SK-N-SH (cell line): ENCODE data around the gene PDE4D. TPM values are rescaled to one million over a fixed set of nuclear protein-coding genes. Genes with fewer than 3 reads are reported as not detected.

Experiments used
- CTCF ChIA-PET: fragments of 300-600, 350-600 bp; formaldehyde crosslinking; extraction: SDS; loops from one replicate; lab custom pipeline; 2021; lab: Yijun Ruan, JAX
- POLR2A ChIA-PET: fragments of 350-600 bp; sonication (Branson Sonifier 250); formaldehyde crosslinking; extraction: SDS; loops from one replicate; lab custom pipeline; 2020; ENCODE audit warnings: antibody characterized with exemption, inconsistent platforms; lab: Yijun Ruan, JAX
- DNase-seq: peaks from one replicate; pipeline ENCODE4 v3.0.0; 2012
- H2AFZ ChIP-seq: fragments of 200-600 bp; sonication (generic); 2 replicates; pipeline ENCODE4 v1.8.1; 2016; ENCODE audit warnings: antibody characterized with exemption, mild to moderate bottlenecking, low read depth
- H3F3A ChIP-seq: fragments of 200-600 bp; sonication (generic); replicated peaks from 2 replicates; pipeline ENCODE3; 2016; ENCODE audit warnings: antibody characterized with exemption, mild to moderate bottlenecking; ENCODE audit not compliant: insufficient read depth
- H3K27ac ChIP-seq, 2 experiments: fragments of 200-500 bp in 1 of 2; fragments of 200-600 bp in 1 of 2; sonication (Bioruptor generic) in 1 of 2; sonication (generic), shearing (Covaris generic) in 1 of 2; 2 replicates each; pipeline versions ENCODE4 v1.5.1 to v1.6.1; 2014 to 2016; ENCODE audit warnings: low read depth in 2 of 2, inconsistent platforms in 1 of 2, low read length in 1 of 2, mild to moderate bottlenecking in 1 of 2, mixed read lengths in 1 of 2
- H3K27me3 ChIP-seq: fragments of 200-600 bp; sonication (generic), shearing (Covaris generic); 2 replicates; pipeline ENCODE4 v1.6.1; 2016; ENCODE audit warnings: mixed run types; ENCODE audit not compliant: insufficient read depth
- H3K36me3 ChIP-seq, 2 experiments: fragments of 200-500 bp in 1 of 2; fragments of 200-600 bp in 1 of 2; sonication (Bioruptor generic) in 1 of 2; sonication (generic) in 1 of 2; replicated peaks in 1 of 2; 2 replicates each; pipeline versions ENCODE3 to v1.5.1; 2014 to 2016; ENCODE audit warnings: low read length in 1 of 2, mild to moderate bottlenecking in 1 of 2; ENCODE audit not compliant: insufficient read depth in 2 of 2, control insufficient read depth in 1 of 2
- H3K4me1 ChIP-seq, 2 experiments: fragments of 200-500 bp in 1 of 2; fragments of 200-600 bp in 1 of 2; sonication (Bioruptor generic) in 1 of 2; sonication (generic), shearing (Covaris generic) in 1 of 2; 2 replicates each; pipeline versions ENCODE4 v1.5.1 to v1.6.1; 2014 to 2016; ENCODE audit warnings: low read depth in 1 of 2, low read length in 1 of 2, mixed run types in 1 of 2; ENCODE audit not compliant: insufficient read depth in 2 of 2, control insufficient read depth in 1 of 2
- H3K4me2 ChIP-seq: fragments of 200-600 bp; sonication (generic), shearing (Covaris generic); 2 replicates; pipeline ENCODE4 v1.6.1; 2017; ENCODE audit warnings: mixed run types
- H3K4me3 ChIP-seq, 2 experiments: fragments of 200-500 bp in 1 of 2; fragments of 200-600 bp in 1 of 2; sonication (Bioruptor generic) in 1 of 2; sonication (generic), shearing (Covaris generic) in 1 of 2; 2 replicates each; pipeline versions ENCODE4 v1.5.1 to v1.8.1; 2014 to 2016; ENCODE audit warnings: low read depth in 2 of 2, inconsistent platforms in 1 of 2, low read length in 1 of 2, mild to moderate bottlenecking in 1 of 2, mixed read lengths in 1 of 2, moderate library complexity in 1 of 2
- H3K79me2 ChIP-seq: fragments of 200-600 bp; sonication (generic); 2 replicates; pipeline ENCODE4 v1.8.1; 2017; ENCODE audit warnings: mild to moderate bottlenecking; ENCODE audit not compliant: insufficient read depth
- H3K9ac ChIP-seq: fragments of 200-600 bp; sonication (generic); 2 replicates; pipeline ENCODE4 v1.6.1; 2017; ENCODE audit warnings: mixed run types
- H3K9me2 ChIP-seq: fragments of 200-600 bp; sonication (generic); 2 replicates; pipeline ENCODE4 v1.6.1; 2017; ENCODE audit warnings: mixed run types
- H3K9me3 ChIP-seq: fragments of 200-600 bp; sonication (generic); 2 replicates; pipeline ENCODE4 v1.6.1; 2017; ENCODE audit warnings: mixed run types, mild to moderate bottlenecking, moderate library complexity
- H4K20me1 ChIP-seq: fragments of 200-600 bp; sonication (generic); 2 replicates; pipeline ENCODE4 v1.6.1; 2017; ENCODE audit warnings: mild to moderate bottlenecking, mixed run types; ENCODE audit not compliant: insufficient read depth
- CHD2 ChIP-seq: fragments of 150-350 bp; IDR thresholded peaks from 2 replicates; pipeline ENCODE4 v1.6.1; 2018; ENCODE audit warnings: low read length; ENCODE audit not compliant: partially characterized antibody
- ELF1 ChIP-seq: IDR thresholded peaks from 2 replicates; pipeline ENCODE4 v1.4.0; 2012
- FOSL2 ChIP-seq: IDR thresholded peaks from 2 replicates; pipeline ENCODE4 v1.4.0; 2012; ENCODE audit warnings: low read depth, mild to moderate bottlenecking, moderate library complexity, borderline replicate concordance
- JUND ChIP-seq: IDR thresholded peaks from 2 replicates; pipeline ENCODE4 v1.4.0; 2012
- MEF2A ChIP-seq: IDR thresholded peaks from 2 replicates; pipeline ENCODE4 v1.4.0; 2012; ENCODE audit warnings: low read depth, borderline replicate concordance
- MXI1 ChIP-seq: IDR thresholded peaks from 2 replicates; pipeline ENCODE4 v1.6.1; 2012; ENCODE audit warnings: mild to moderate bottlenecking, low read depth, low read length, improper control_type of control experiment
- NFIC ChIP-seq: IDR thresholded peaks from 2 replicates; pipeline ENCODE4 v1.4.0; 2012; ENCODE audit warnings: borderline replicate concordance
- NRF1 ChIP-seq: IDR thresholded peaks from 2 replicates; pipeline ENCODE4 v1.6.1; 2012; ENCODE audit warnings: low read depth, mild to moderate bottlenecking, low read length
- RCOR1 ChIP-seq: fragments of 150-350 bp; IDR thresholded peaks from 2 replicates; pipeline ENCODE4 v1.6.1; 2017; ENCODE audit warnings: antibody characterized with exemption, low read length
- SIN3A ChIP-seq: IDR thresholded peaks from 2 replicates; pipeline ENCODE4 v1.6.1; 2012; ENCODE audit warnings: low read depth, mild to moderate bottlenecking, low read length, moderate library complexity, borderline replicate concordance
- SMC3 ChIP-seq: IDR thresholded peaks from 2 replicates; pipeline ENCODE4 v1.6.1; 2012; ENCODE audit warnings: low read depth, low read length, improper control_type of control experiment
- TAF1 ChIP-seq: IDR thresholded peaks from 2 replicates; pipeline ENCODE4 v1.6.1; 2012; ENCODE audit warnings: low read depth, mild to moderate bottlenecking, low read length, moderate library complexity, borderline replicate concordance
- TEAD4 ChIP-seq: IDR thresholded peaks from 2 replicates; pipeline ENCODE4 v1.4.0; 2012; ENCODE audit warnings: mild to moderate bottlenecking, borderline replicate concordance; ENCODE audit not compliant: insufficient read depth
- WGBS: methylation state at CpG from one replicate; pipeline ENCODE4 v1.1.6; 2017; ENCODE audit warnings: low lambda C conversion rate; 5-methylcytosine and 5-hydroxymethylcytosine counted together
- polyA plus RNA-seq, 3 experiments: library from polyadenylated mRNA; depleted of rRNA; stranded (reverse); fragments of >200 nt; gene quantifications; 2 replicates each; pipeline ENCODE4 v1.2.3, GENCODE V29; 2012
- TF ChIP-seq, protein P1 (sequence below): IDR thresholded peaks from 2 replicates; pipeline ENCODE4 v1.4.0; 2012; ENCODE audit warnings: low read depth, borderline replicate concordance
- TF ChIP-seq, protein P2 (sequence below): IDR thresholded peaks from 2 replicates; pipeline ENCODE4 v1.4.0; 2012; ENCODE audit warnings: low read depth
- TF ChIP-seq, protein P3 (sequence below): fragments of 150-350 bp; IDR thresholded peaks from 2 replicates; pipeline ENCODE4 v1.6.1; 2017; ENCODE audit warnings: antibody characterized with exemption, low read length, low read depth, borderline replicate concordance

Gene PDE4D
- polyA plus RNA-seq, 1 of the 3 experiments (the other 2 are of a cell fraction), result 2.4 TPM

DNA sequence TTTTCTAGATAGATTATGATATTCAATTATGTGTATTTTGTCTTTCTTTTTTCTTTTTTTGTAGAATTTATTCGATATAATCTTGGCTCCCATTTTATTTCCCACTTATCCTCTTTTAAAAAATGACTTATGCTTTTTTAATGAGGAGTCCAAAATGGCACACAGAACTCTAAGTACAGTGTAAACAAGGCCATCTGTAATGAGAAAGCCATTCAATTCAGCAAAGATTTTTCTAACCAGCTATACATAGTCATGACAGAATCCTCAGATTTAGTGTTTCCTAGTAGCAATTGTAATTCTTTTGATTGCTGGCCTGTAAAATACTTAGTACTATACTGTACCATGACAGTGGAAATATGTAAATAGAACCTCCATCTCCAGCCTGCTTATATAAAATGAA, 659.3 kb downstream of the PDE4D start:
- Histone ChIP-seq H3K9ac (no peak overlapping the region), H4K20me1 (no peaks in the 10 kb centered on the region), H3K9me2 (no peaks in the 10 kb centered on the region), H3K27ac (no peak overlapping the region), H3K9me3 (no peaks in the 10 kb centered on the region), H3K27me3 (no peaks in the 10 kb centered on the region), H3K4me3 (no peak overlapping the region), H2AFZ (no peak overlapping the region), H3K4me2 (no peak overlapping the region), H3K79me2 (no peaks in the 10 kb centered on the region), H3F3A (no peaks in the 10 kb centered on the region), H3K4me1 (no peaks in the 10 kb centered on the region), H3K36me3 (no peaks in the 10 kb centered on the region)
- DNase-seq, result no peak
- WGBS, result 63% methylated on average over 1 of the region's 1 CpG
- POLR2A ChIA-PET, result no interaction called here
- TF ChIP-seq NRF1 (no peak), MEF2A (no peak), NFIC (no peak), ELF1 (no peak), CHD2 (no peak), SMC3 (no peak), FOSL2 (no peak), JUND (no peak), TEAD4 (no peak), SIN3A (no peak), TAF1 (no peak), RCOR1 (no peak), MXI1 (no peak)
- TF ChIP-seq, protein P1, sequence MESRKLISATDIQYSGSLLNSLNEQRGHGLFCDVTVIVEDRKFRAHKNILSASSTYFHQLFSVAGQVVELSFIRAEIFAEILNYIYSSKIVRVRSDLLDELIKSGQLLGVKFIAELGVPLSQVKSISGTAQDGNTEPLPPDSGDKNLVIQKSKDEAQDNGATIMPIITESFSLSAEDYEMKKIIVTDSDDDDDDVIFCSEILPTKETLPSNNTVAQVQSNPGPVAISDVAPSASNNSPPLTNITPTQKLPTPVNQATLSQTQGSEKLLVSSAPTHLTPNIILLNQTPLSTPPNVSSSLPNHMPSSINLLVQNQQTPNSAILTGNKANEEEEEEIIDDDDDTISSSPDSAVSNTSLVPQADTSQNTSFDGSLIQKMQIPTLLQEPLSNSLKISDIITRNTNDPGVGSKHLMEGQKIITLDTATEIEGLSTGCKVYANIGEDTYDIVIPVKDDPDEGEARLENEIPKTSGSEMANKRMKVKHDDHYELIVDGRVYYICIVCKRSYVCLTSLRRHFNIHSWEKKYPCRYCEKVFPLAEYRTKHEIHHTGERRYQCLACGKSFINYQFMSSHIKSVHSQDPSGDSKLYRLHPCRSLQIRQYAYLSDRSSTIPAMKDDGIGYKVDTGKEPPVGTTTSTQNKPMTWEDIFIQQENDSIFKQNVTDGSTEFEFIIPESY, result no peak
- TF ChIP-seq, protein P2, sequence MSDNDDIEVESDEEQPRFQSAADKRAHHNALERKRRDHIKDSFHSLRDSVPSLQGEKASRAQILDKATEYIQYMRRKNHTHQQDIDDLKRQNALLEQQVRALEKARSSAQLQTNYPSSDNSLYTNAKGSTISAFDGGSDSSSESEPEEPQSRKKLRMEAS, result no peak
- TF ChIP-seq, protein P3, sequence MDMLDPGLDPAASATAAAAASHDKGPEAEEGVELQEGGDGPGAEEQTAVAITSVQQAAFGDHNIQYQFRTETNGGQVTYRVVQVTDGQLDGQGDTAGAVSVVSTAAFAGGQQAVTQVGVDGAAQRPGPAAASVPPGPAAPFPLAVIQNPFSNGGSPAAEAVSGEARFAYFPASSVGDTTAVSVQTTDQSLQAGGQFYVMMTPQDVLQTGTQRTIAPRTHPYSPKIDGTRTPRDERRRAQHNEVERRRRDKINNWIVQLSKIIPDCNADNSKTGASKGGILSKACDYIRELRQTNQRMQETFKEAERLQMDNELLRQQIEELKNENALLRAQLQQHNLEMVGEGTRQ, result no peak
- CTCF ChIA-PET, result no interaction called here
